22Rv1 (cell line): ENCODE results near the gene SLC35F1.

Experiments used
- ZFX ChIP-seq: fragments of 450-650 bp; IDR thresholded peaks from 2 replicates; pipeline ENCODE4 v1.6.1; 2017; ENCODE audit warnings: antibody characterized with exemption, borderline replicate concordance
- TF ChIP-seq, protein P1 (sequence below): fragments of 450-650 bp; IDR thresholded peaks from 2 replicates; pipeline ENCODE4 v1.5.1; 2017; ENCODE audit warnings: mild to moderate bottlenecking

DNA sequence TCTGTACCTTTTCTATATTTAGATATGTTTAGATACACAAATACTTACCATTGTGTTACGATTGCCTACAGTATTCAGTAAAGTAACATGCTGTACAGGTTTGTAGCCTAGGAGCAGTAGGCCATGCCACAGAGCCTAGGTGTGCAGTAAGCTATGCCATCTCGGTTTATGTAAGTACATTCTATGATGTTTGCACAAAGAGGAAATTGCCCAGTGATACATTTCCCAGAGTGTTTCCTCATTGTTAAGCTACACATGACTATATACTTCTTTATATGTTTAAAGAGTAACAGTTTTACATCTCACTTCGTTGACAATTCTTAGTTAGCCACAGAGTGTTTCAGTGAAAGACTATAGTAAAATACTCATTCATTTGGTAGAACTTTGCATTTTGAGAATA lies 51.5 kb downstream of the SLC35F1 start:
- TF ChIP-seq, protein P1, sequence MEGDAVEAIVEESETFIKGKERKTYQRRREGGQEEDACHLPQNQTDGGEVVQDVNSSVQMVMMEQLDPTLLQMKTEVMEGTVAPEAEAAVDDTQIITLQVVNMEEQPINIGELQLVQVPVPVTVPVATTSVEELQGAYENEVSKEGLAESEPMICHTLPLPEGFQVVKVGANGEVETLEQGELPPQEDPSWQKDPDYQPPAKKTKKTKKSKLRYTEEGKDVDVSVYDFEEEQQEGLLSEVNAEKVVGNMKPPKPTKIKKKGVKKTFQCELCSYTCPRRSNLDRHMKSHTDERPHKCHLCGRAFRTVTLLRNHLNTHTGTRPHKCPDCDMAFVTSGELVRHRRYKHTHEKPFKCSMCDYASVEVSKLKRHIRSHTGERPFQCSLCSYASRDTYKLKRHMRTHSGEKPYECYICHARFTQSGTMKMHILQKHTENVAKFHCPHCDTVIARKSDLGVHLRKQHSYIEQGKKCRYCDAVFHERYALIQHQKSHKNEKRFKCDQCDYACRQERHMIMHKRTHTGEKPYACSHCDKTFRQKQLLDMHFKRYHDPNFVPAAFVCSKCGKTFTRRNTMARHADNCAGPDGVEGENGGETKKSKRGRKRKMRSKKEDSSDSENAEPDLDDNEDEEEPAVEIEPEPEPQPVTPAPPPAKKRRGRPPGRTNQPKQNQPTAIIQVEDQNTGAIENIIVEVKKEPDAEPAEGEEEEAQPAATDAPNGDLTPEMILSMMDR = no peak
- no peak for TF ChIP-seq ZFX
